Small intestine (tissue), 7 donors: ENCODE measurements around the gene HPSE2. TPM values are rescaled to one million over a fixed set of nuclear protein-coding genes. Genes with fewer than 3 reads are reported as not detected.
"Not testable (repeated sequence)": the region's sequence is repeated elsewhere in the genome, so short reads cannot be mapped to it uniquely, and the experiment has no call there.

Source experiments
- DNase-seq, 2 donors: peaks; one replicate each; pipeline versions ENCODE4 v3.0.0 to v3.0.0-alpha.2; 2013
- FAIRE-seq: peaks from 2 replicates; lab custom pipeline; 2012; peaks lifted over from hg19 to GRCh38; lab: Jason Lieb, UNC
- H3K27ac ChIP-seq, 3 donors: one replicate each; pipeline ENCODE4 v1.5.1; 2013; ENCODE audit warnings: low read length in 2 of 3, mild to moderate bottlenecking in 2 of 3, control low read depth in 1 of 3, inconsistent platforms in 1 of 3, low read depth in 1 of 3, moderate library complexity in 1 of 3
- H3K27me3 ChIP-seq, 3 donors: one replicate each; pipeline ENCODE4 v1.6.1; 2013; ENCODE audit warnings: low read length in 3 of 3, inconsistent platforms in 1 of 3; ENCODE audit not compliant: control insufficient read depth in 3 of 3, insufficient read depth in 3 of 3
- H3K36me3 ChIP-seq, 3 donors: one replicate each; pipeline ENCODE4 v1.6.1; 2013; ENCODE audit warnings: low read length in 3 of 3, inconsistent platforms in 1 of 3, low read depth in 1 of 3, mild to moderate bottlenecking in 1 of 3, moderate library complexity in 1 of 3; ENCODE audit not compliant: control insufficient read depth in 3 of 3, insufficient read depth in 2 of 3
- H3K4me1 ChIP-seq, 3 donors: one replicate each; pipeline ENCODE4 v1.6.1; 2013; ENCODE audit warnings: low read length in 2 of 3, inconsistent platforms in 1 of 3, low read depth in 1 of 3, mild to moderate bottlenecking in 1 of 3, moderate library complexity in 1 of 3; ENCODE audit not compliant: control insufficient read depth in 3 of 3, insufficient read depth in 2 of 3
- H3K4me3 ChIP-seq, 3 donors: one replicate each; pipeline ENCODE4 v1.5.1; 2013; ENCODE audit warnings: low read length in 3 of 3, control low read depth in 1 of 3, inconsistent platforms in 1 of 3, low read depth in 1 of 3, mild to moderate bottlenecking in 1 of 3, moderate library complexity in 1 of 3
- H3K9me3 ChIP-seq, 2 donors: one replicate each; pipeline ENCODE4 v1.6.1; 2013; ENCODE audit warnings: low read depth in 1 of 2, low read length in 1 of 2; ENCODE audit not compliant: control insufficient read depth in 2 of 2, insufficient read depth in 1 of 2
- WGBS, 3 donors: extraction: QIAGEN DNeasy Blood & Tissue Kit; methylation state at CpG; one replicate each; pipeline ENCODE4 v1.1.7; 2013; 5-methylcytosine and 5-hydroxymethylcytosine counted together
- polyA plus RNA-seq, 4 donors: library from polyadenylated mRNA; stranded (reverse) in 3 of 4; unstranded in 1 of 4; fragments of 200-250 nt in 3 of 4; fragments of 120-200 nt in 1 of 4; gene quantifications; one replicate each; pipeline versions ENCODE4 v1.2.1 to v1.2.3, GENCODE V29; 2013
- donor health status: healthy with polysubstance abuse.
- donor health status: control.
- donor health status: control.
- donor health status: Bipolar disorder and iron deficiency.
- donor health status: healthy.

The HPSE2 gene
- polyA plus RNA-seq, 4 donors, result 0.22 to 9.4 (median 1.2) TPM

DNA sequence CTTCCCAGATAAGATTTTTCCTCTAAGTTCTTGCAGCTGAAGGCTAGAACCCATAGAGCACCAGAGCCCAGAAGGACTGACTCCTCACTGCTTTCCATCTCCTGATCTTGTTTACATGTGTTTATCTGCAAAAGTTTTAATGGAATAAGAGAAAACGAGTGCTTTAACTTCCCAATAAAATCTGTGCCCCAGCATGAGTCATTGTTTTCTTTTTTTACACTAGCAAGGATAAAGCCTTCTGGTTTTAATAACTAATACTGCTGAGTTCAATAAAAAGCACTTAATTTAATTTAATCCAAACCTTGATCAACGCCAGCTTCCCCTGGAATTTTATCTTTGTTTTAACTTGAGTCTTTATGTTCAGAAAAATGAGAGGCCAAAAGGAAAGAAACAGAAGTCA, 227.6 kb downstream of the HPSE2 start:
- Histone ChIP-seq H3K27ac (no peak overlapping the region), H3K36me3 (no peaks in the 10 kb centered on the region), H3K4me1 (peaks cover 0 to 4% (median 0%) of the 10 kb centered on the region in 3 donors), H3K4me3 (no peak overlapping the region), H3K27me3 (no peaks in the 10 kb centered on the region), H3K9me3 (peaks cover 2 to 20% of the 10 kb centered on the region in 2 donors)
- FAIRE-seq (no peak), DNase-seq (no peak)
- 33 to 47% (median 38%) methylated on average over 2 of the region's 2 CpGs for whole genome bisulfite sequencing, 3 donors

DNA sequence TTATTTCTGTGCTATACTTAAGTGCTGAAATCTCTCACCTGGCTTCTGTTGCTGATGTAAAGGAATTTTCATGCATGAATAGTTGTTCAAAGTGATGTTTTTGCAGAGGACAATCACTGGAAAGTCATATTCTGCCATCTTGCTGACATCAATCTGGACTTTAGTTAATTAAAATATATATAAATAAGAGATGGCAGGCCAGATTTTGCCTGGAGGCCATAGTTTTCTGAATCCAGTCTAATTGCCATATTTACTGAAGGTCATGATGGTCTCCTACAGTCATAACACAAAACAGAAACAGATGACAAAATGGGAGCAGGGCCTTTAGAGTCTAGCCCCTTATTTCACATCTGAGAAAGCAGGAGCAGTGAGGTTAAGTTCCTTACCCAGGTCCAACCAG, 228.2 kb downstream of the HPSE2 start:
- H3K4me3 ChIP-seq, result no peak overlapping the region
- H3K27ac ChIP-seq, result no peak overlapping the region
- H3K36me3 ChIP-seq, result no peaks in the 10 kb centered on the region
- DNase-seq (no peak), FAIRE-seq (no peak)
- H3K4me1 ChIP-seq, result peaks cover 0 to 4% (median 0%) of the 10 kb centered on the region in 3 donors
- H3K27me3 ChIP-seq, result no peaks in the 10 kb centered on the region
- peaks cover 2 to 20% of the 10 kb centered on the region in 2 donors for H3K9me3 ChIP-seq

DNA sequence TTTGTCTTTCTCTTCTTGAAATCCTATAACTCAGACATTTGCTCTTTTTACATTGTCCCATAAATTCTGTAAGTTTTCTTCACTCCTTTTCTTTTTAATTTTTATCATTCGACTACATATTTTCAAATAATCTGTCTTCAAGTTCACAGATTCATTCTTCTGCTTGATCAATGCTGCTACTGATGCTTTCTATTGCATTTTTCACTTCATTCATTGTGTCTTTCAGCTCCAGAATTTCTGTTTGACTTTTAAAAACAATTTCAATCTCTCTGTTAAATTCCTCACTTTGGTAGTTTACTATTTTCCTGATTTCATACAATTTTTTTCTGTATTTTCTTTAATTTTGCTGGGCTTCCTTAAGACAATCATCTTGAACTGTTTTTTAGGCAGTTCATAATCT, 230.4 kb downstream of the HPSE2 start:
- FAIRE-seq, result no peak
- Histone ChIP-seq H3K9me3 (peaks cover 2 to 20% of the 10 kb centered on the region in 2 donors), H3K27ac (no peak overlapping the region), H3K36me3 (no peaks in the 10 kb centered on the region), H3K27me3 (no peaks in the 10 kb centered on the region), H3K4me3 (no peak overlapping the region), H3K4me1 (peaks cover 0 to 4% (median 0%) of the 10 kb centered on the region in 3 donors)
- 77 to 85% (median 79%) methylated on average over 1 of the region's 1 CpG for WGBS, 3 donors
- DNase-seq, result no peak

DNA sequence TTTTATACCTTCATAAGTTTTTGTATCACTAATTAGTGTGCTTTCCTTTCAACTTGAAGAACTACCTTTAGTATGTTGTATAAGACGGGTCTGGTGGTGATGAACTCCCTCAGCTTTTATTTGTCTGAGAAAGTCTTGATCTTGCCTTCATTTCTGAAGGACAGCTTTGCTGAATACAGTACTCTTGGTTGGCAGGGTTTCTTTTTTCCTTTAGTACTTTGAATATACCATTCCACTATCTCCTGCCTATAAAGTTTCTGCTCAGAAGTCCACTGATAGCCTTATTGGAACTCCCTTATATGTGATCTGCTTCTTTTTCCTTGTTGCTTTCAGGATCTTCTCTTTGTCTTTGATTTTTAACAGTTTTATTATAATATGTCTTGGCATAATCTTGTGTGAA, 230.9 kb downstream of the HPSE2 start:
- WGBS, 3 donors, result 81 to 90% (median 86%) methylated on average over 1 of the region's 1 CpG
- Histone ChIP-seq H3K9me3 (peaks cover 2 to 20% of the 10 kb centered on the region in 2 donors), H3K4me3 (no peak overlapping the region), H3K27ac (no peak overlapping the region), H3K27me3 (no peaks in the 10 kb centered on the region), H3K36me3 (no peaks in the 10 kb centered on the region), H3K4me1 (peaks cover 0 to 4% (median 0%) of the 10 kb centered on the region in 3 donors)
- FAIRE-seq, result no peak
- DNase-seq, result no peak

DNA sequence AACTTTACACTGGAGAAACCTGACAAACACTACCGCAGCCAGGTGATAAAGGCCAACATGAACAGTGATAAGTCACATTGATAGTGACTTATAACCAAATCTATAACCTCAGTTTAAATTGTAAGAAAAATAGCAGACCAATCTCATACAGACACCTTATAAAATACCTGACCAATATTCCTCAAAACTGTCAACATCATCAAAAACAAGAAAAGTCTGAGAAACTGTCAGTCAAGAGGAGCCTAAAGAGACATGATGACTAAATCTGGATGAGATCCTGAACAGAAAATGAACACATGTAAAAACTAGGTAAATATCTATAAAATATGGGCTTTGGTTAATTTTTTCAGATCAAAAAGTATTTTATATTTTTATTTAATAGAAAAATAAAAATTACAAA, 233.3 kb downstream of the HPSE2 start:
- no peaks in the 10 kb centered on the region for H3K27me3 ChIP-seq
- no peak overlapping the region for H3K4me3 ChIP-seq
- H3K4me1 ChIP-seq, result no peaks in the 10 kb centered on the region
- WGBS, 3 donors, result 86 to 97% (median 94%) methylated on average over 1 of the region's 1 CpG
- H3K27ac ChIP-seq, result no peak overlapping the region
- FAIRE-seq (no peak), DNase-seq (no peak)
- H3K9me3 ChIP-seq, result peaks cover 2 to 20% of the 10 kb centered on the region in 2 donors
- H3K36me3 ChIP-seq, result no peaks in the 10 kb centered on the region

DNA sequence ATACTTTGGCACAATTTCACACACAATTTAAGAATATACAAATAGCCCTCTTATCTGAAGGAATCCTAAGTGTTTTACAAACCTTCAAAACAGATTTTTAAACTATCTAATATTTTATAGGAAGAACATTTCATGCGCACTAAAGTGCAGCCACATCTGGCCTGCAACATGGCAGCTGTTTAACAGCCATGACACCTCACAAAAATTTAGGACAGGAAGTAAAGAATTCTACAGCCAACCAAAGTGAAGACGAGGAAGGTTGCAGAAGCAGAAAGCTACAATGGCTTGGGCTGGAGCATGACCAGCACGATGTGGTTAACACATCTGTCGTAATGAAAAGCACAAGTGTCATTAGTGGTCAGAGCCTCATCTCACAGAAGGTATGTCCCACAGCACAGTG, 238.1 kb downstream of the HPSE2 start:
- no peak overlapping the region for H3K4me3 ChIP-seq
- FAIRE-seq (no peak), DNase-seq (no peak)
- H3K9me3 ChIP-seq, result no peaks in the 10 kb centered on the region
- no peaks in the 10 kb centered on the region for H3K27me3 ChIP-seq
- H3K4me1 ChIP-seq, result no peaks in the 10 kb centered on the region
- H3K36me3 ChIP-seq, result no peaks in the 10 kb centered on the region
- 73 to 86% (median 83%) methylated on average over 4 of the region's 4 CpGs for WGBS, 3 donors
- no peak overlapping the region for H3K27ac ChIP-seq

DNA sequence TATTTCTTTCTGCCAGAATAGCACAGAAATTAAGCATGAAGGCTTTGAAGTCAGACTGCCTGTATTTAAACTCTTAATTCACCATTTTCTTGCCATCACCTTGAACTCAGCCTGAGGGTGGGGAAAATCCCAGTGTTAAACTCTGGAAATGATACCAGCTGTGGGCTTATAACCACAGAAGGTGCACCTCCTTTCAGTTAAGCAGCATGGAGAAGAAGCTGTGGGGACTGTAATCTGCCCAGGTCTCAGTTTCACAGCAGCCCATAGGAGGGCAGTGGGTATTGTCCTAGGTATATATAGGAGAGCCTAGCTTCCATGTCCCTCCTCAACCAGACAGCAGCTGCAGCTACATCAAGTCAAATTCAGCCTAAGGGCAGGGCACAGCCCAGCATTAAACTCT, 241.6 kb downstream of the HPSE2 start:
- FAIRE-seq, result no peak
- no peaks in the 10 kb centered on the region for H3K9me3 ChIP-seq

DNA sequence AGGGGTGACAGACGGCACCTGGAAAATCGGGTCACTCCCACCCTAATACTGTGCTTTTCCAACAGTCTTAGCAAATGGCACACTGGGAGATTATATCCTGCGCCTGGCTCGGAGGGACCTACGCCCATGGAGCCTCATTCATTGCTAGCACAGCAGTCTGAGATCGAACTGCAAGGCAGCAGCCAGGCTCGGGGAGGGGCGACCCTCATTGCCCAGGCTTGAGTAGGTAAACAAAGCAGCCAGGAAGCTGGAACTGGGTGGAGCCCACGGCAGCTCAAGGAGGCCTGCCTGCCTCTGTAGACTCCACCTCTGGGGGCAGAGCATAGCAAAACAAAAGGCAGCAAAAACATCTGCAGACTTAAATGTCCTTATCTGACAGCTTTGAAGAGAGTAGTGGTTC, 251.9 kb downstream of the HPSE2 start:
- H3K36me3 ChIP-seq, H3K4me3 ChIP-seq, DNase-seq, H3K4me1 ChIP-seq, FAIRE-seq, H3K27me3 ChIP-seq, H3K9me3 ChIP-seq, H3K27ac ChIP-seq: not testable (repeated sequence)
- WGBS, 3 donors, result 76 to 84% (median 83%) methylated on average over 9 of the region's 9 CpGs

More for the DNA sequence above, 241.6 kb downstream of the HPSE2 start:
- Histone ChIP-seq H3K4me3 (no peak overlapping the region), H3K27ac (no peak overlapping the region), H3K27me3 (no peaks in the 10 kb centered on the region), H3K36me3 (no peaks in the 10 kb centered on the region), H3K4me1 (no peaks in the 10 kb centered on the region)
- no peak for DNase-seq

DNA sequence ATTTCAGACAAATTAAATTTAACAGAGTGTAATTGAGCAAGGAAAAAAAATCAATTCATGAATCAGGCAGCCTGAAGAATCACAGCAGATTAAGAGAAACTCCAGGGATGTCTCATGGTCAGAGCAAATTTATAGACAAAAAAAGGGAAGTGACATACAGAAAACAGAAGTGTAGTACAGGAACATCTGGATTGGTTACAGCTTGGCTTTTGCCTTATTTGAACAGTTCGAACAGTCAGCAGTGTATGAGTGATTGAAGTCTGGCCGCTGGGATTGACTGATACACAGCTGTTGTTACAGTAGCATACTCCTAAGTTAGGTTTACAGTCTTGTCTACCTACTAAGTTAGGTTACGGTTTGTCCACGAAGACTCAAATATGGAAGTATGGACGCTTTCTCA, 255.3 kb downstream of the HPSE2 start:
- H3K27ac ChIP-seq, result no peak overlapping the region
- H3K9me3 ChIP-seq, result peaks cover 0 to 2% of the 10 kb centered on the region in 2 donors
- no peak for DNase-seq

More for the DNA sequence above, 255.3 kb downstream of the HPSE2 start:
- FAIRE-seq, result no peak
- H3K27me3 ChIP-seq, result no peaks in the 10 kb centered on the region
- no peak overlapping the region for H3K4me3 ChIP-seq
- 61 to 85% (median 66%) methylated on average over 5 of the region's 5 CpGs for WGBS, 3 donors
- no peaks in the 10 kb centered on the region for H3K36me3 ChIP-seq
- no peaks in the 10 kb centered on the region for H3K4me1 ChIP-seq
